Fibroblast of peridontal ligament (primary cell): ENCODE results near the gene HAVCR1.
"Not testable (repeated sequence)": the region's sequence is repeated elsewhere in the genome, so short reads cannot be mapped to it uniquely, and the experiment has no call there.

Experiments used
- DNase-seq: peaks from one replicate; pipeline ENCODE4 v3.0.0-alpha.2; 2010; ENCODE audit errors: extremely low read depth

HAVCR1 gene

GRCh38 chr5:157049605-157050004, 9.3 kb downstream of the HAVCR1 start:
- peak; percentile 2 for DNase-seq

- no peak for DNase-seq
These were observed 11.0 kb downstream of the HAVCR1 start for GRCh38 chr5:157047898-157048297.

GRCh38 chr5:157047016-157047415, 11.9 kb downstream of the HAVCR1 start:
- not testable (repeated sequence) for DNase-seq

GRCh38 chr5:157046041-157046440, 12.9 kb downstream of the HAVCR1 start:
- DNase-seq, result no peak

GRCh38 chr5:157045601-157046000, 13.3 kb downstream of the HAVCR1 start:
- DNase-seq, result no peak

GRCh38 chr5:157038568-157039187, 20.2 kb downstream of the HAVCR1 start:
- DNase-seq, result no peak

GRCh38 chr5:157034106-157035072, 24.5 kb downstream of the HAVCR1 start:
- not testable (repeated sequence) for DNase-seq

- no peak for DNase-seq
These were observed 25.8 kb downstream of the HAVCR1 start for GRCh38 chr5:157033071-157033583.

GRCh38 chr5:157030692-157031091, 28.2 kb downstream of the HAVCR1 start:
- no peak for DNase-seq

GRCh38 chr5:157029457-157029856, 29.5 kb downstream of the HAVCR1 start:
- DNase-seq, result no peak

- not testable (repeated sequence) for DNase-seq
These were observed 31.3 kb downstream of the HAVCR1 start for GRCh38 chr5:157027663-157028062.

GRCh38 chr5:157026789-157027424, 32.0 kb downstream of the HAVCR1 start:
- DNase-seq, result no peak

GRCh38 chr5:157025093-157025698, 33.7 kb downstream of the HAVCR1 start:
- DNase-seq, result no peak

GRCh38 chr5:157024208-157024959, 34.5 kb downstream of the HAVCR1 start:
- DNase-seq, result no peak

- no peak for DNase-seq
These were observed 36.9 kb downstream of the HAVCR1 start for GRCh38 chr5:157022024-157022423.

GRCh38 chr5:157020511-157021222, 38.2 kb downstream of the HAVCR1 start:
- DNase-seq, result no peak

GRCh38 chr5:157020002-157020401, 38.9 kb downstream of the HAVCR1 start:
- DNase-seq, result no peak

- not testable (repeated sequence) for DNase-seq
These were observed 44.8 kb downstream of the HAVCR1 start for GRCh38 chr5:157014143-157014542.

- no peak for DNase-seq
These were observed 52.7 kb downstream of the HAVCR1 start for GRCh38 chr5:157006262-157006661.

- DNase-seq, result no peak
These were observed 53.9 kb downstream of the HAVCR1 start for GRCh38 chr5:157004893-157005551.
